ENCODE measurements around the gene COL19A1.
A peak's percentile ranks its signal among the peaks of the same experiment; 100 is the strongest.

COL19A1 gene

DNA sequence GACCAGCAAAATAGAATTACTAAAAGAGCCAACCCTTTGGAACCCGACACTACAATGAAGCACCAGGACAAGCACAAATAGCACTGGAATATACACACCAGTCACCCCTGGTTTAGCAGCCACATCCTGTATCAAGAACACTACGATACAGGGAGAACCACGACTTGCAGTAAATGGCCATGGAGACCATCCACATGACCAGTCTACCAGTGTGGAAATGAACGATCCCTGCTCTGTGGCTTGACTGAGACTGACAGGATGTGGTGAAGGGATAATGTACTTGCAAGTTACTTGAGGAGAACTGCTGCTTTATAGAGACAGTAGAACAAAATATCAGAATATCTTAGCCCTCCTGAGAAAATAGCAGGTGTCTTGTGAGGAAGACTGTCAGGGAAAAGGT lies 266.9 kb downstream of the COL19A1 start:
- DNase-seq, result no peak

DNA sequence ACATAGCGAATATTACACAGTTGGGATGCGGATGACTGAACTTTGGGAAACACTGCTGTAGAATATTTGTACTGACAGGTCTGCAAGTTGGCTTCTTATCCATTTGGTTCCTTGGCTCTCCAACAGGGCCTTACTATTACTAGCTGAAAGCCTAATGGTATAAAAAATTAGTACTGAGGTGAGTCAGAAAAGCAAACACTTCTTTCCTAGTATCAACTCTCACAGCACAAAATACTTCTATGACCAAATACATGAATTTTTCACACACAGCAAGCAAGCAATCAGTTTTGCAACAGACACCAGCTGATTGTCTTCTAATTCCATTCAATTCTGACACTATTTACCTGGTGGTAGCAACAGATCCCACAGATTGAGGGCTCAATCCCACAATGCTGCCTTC lies 268.2 kb downstream of the COL19A1 start:
- no peak for DNase-seq

DNA sequence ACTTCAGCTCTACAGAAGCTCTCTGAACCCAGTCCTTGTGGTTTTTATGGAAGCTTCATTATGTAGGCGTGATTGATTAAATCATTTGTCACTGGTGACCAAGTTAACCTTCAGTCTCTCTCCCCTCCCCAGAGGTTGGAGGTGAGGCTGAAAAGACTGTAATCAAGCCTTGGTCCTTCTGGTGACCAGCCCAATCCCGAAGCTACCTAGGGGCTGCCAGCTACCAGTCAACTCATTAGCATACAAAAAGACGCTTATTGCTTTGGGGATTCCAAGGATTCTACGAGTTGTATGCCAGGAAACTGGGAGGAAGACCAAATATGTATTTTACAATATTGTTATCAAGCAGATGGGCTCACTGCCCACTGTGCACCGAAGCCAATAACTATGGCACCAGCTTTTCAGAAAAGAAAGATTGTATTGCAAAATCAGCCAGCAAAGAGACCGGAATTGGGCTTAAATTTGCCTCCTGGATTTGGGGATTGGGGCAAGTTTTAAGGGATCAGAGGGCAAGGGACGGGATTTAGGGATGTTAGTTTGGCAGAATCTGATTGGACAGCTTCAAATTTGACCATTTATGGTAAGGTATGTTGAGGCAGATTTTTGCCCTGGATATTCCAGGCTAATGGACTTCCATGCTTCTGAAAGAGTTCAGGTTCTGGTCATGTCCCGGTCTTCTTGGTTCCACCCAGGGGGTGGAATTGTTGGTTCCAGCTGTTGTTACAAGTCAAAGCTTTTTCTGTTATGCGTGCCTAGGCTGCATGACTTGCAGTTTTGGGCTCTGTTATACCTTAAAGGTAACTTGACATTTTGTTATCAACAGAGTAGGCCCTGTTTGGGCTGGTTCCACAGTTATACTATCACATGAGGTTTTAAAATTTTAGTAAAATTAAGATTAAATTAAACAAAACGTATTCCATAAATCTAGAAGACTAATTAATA lies 269.1 kb downstream of the COL19A1 start:
- no peak for DNase-seq

DNA sequence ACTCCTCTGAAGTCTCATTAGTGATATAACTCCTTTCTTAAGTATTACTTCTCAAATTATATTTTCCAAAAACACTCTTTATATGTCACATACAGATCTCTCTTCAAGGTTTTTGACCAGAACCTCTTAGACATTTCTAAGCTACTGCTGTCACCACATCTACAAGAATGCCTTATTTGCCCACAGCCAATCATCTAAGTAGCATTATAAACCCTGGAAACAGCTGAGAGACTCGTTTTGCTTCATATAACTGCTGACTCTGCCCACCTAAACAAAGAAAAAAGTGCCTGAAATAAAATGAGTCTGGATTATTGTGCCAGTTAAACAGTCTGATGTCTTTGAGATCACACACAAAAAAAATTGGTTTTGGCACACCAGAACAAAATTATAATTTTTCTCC lies 270.6 kb downstream of the COL19A1 start:
- DNase-seq, result no peak

DNA sequence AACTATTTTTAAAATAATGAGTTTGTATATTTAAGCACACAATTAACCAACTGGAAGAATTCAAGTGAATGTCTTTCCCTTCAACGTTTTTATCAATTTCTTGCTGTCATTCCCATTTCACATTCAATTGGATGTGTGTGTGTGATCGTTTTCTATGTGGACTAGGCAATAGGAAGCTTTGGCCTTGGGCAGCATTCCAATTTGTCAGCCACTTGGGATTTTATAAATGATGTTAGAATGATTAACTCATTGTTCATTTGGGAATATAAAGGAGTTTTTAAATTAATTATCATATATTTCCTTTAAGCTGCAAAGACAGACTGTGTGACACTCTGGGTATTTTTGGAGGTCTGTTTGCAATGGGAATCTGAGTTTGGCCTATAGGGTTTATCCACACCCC lies 274.1 kb downstream of the COL19A1 start:
- no peak for DNase-seq

DNA sequence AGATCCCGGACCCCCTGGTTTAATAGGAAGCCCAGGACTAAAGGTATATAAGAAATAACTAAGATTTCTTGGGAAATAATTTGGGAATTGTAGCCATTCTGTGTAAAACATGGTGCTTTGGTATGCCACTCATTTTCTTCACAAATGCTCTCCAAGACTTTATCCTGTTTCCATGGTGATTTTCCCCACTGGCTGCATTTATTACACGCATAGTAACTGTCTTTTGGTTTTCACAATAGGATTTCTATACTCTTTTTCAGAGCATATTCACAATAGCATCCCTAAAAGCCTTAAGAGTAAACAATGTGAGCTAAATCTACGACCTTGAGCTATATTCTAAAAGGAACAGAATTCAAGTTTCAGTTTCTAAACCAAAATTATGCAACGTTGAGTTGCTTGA lies 275.7 kb downstream of the COL19A1 start:
- no peak for DNase-seq

DNA sequence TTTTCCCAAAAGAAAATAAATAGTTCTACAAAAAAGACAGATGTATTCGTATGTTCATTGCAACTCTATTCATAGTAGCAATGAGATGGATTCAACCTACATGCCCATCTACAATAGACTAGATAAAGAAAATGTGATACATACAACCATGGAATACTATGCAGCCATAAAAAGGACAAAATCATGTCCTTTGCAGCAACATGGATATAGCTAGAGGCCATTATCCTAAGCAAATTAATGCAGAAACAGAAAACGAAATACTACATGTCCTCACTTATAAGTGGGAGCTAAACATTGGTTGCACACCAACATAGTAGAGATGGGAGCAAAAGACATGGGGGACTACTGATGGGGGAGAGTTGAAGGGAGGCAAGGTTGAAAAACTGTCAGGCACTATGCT lies 278.8 kb downstream of the COL19A1 start:
- no peak for DNase-seq

DNA sequence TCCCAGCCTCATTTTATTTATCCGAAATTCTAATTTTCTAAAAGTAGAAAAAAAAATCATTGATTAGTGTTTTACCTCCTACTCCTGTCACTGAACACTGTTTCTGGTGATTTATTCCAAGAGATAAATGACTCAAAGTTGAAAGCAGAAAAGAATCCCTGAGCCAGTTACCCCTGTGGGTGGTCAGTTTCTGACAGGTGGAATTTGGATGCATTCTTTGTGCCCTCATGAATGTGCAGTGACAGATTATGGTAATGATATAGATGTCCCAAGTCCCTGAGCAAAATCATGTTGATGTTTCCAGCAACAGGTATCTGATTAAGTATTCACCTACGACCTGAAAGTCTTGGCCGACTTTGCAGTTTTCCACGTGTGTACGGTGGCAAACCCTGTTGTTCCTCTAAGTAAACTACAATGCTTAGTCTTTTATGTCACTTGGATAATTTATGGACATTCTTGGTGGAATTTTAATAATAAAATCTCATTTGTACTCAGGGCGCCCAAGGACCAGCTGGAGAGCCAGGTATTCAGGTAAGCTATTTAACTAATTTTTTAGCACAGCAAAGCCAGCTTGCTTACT lies 282.9 kb downstream of the COL19A1 start:
- no peak for DNase-seq

DNA sequence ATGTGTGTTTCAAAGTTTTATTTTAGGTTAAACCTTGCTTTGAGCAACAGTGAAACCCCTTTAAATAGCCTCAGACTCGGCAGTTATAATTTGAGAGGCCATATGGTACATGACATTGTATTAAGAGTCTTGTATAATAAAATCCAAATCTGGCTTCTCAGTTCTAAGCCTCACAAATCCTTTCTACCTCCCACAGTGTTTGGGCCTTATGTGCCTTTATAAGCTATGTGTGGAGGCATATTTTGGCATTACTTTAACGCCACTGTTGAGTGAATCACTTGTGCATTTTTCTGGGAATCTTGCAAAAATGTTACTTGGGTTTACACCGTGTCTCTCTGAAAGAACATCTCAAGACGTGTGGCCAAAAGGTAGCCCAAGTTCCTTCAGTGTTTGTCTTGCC lies 284.2 kb downstream of the COL19A1 start:
- DNase-seq, result no peak

DNA sequence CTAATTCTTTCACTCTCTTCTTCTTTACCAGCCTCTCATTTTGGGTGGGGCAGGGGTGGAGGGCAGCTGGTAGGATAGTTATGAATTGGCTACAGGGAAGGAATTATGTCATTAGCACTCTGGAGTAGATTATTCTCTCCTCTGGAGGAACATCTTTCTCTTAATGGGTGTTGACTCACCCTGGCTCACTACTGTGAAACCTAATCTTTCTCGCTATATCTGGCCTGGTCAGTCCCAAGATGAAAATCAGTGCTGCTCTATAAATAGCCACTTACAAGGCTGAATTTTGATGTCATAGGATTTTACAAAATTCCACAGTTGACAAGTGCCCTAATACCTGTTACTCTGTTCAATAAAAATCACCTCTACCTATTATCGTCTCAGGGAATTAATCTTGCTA lies 285.3 kb downstream of the COL19A1 start:
- DNase-seq, result peak; percentile 22

DNA sequence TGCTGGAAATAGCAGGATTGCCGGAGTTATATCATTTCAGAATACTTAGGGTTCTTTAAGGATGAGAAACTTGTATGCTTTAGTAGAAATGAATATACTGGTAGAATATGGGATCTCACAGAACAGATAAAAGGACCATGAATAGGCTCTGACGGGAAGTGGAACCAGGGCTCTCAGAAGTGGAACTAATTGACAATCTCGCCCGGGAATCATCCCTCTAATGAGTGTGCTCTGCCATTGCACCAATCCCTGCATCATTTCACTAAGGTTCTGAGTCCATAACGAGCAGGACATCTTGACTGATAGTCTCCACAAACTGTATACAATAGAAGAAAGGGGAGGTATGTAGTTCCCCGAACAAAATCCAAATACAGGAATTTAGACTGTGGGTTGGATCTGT lies 286.4 kb downstream of the COL19A1 start:
- no peak for DNase-seq

DNA sequence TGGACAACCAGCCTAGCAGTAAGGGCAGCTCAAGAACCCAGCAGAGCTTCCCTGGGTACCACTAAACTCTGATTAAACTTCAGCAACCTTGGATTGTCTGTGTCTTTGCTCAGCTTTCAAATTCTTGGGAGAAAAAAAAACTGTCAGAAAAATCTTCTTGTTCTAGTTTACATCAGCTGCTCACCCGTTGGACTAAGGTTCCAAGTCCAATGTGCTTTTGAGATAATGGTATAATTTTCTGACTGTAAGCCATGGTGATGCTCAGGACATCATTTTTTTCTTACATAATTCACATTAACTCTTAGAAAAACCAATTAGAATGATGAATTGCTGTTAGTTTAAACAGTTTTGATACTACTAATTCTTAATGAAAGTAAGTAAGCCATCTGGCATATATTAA lies 290.7 kb downstream of the COL19A1 start:
- DNase-seq, result no peak

DNA sequence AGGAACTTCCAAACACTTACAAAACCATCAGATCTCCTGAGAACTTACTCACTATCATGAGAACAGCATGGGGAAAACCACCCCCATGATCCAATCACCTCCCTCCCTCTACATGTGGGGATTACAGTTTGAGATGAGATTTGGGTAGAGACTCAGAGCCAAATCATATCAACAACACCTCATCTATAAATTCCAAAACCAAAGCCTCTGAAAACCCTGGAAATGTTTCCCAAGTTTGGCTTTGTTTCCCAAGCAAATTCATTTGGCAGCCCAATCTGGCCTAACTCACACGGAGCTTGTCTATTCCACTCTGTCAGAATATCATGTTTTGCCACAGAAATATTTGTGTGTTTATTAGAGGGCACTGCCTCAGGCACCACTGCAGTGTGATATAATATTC lies 293.9 kb downstream of the COL19A1 start:
- DNase-seq, result no peak

DNA sequence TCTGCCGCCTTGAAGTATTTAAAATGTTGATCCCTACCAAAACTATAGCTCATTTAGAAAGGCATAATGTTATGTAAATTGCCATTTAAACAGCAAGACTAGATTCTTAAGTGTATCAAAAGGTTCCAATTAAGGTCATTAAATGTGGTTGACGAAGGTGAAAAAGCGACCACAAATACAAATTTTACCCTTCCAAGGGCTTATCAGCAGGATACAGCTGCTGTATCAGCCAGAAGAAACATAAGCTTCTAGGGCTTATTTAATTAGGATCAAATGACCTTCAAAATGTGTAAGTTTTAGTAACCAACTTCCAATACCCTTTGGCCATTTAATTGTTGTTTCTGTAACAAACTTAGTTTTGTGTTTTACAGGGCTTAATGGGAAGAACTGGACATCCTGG lies 296.6 kb downstream of the COL19A1 start:
- DNase-seq, result peak; percentile 84

DNA sequence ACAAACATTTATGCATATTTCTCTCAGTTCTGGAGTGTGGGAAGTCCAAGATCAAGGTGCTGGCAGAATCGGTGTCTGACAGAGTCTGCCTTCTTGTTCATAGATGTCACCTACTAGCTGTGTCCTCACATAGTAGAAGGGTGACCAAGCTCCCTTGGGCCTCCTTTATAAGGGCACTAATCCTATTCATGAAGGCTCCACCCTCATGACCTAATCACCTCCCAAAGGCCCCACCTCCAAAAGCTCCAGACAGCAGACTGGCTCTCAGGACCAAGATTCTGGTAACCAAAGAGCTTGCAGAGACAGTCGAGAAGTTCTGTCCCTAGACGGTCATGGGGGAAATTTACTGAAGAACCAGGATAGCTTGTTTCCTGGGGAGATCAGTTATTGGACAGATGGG lies 297.4 kb downstream of the COL19A1 start:
- DNase-seq, result no peak

DNA sequence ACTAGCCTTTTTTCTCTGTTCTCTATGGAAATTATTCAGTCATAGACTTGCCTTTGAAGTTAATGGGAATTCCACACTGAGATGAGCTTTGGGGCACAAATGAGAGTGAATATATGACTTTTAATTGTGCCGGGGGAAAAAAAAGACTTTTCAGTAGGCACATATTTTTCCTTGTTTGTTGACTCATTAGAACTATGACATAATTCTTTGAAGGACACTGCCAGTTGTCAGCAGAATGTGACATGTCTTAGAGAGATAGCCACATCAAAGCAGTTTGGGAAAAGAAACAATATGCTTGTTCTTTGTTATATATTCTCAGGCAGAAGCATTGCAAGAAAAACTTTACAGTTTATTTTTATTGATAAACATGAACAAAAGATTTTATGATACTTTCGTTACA lies 298.2 kb downstream of the COL19A1 start:
- DNase-seq, result peak; percentile 67

DNA sequence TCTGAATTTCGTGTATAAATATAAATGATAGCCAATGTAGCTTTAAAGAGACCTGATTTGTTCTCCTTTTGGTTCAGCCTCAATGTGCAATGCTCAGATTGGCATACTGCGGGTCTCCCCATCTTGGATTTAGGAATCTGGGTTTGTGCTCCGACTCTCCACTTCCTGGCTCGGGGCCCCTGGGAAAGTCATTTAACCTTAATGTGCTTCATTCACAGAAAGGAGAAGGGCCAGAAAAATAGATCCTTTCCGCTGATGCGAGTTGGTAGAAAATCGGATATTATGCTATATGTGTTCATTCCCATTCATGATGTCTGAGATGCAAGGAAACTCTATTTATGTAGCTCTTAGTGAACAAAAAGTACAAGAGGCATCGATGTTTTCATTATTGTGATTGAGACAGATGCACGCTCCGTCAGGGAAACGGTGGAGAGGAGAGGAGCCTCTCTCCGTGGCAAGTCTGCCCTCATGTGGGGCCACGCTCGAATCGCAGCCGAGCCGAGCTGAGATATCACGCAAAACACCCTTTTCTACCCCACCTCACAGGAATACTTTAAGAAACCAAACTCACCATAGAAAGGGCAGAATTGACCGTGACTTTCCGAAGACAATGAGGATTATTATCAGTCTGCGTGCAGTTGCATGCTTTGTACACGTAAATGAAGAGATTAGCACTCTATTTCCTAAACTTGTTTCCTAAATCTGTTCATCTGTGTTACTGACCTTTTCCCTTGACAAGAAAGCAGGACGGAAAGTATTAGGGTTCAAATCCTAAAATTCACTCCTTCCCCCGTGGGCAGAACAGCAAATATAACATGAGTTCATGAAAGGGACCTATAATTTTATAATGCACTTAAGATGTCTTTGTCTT lies 300.0 kb downstream of the COL19A1 start:
- peak; percentile 83 for DNase-seq

DNA sequence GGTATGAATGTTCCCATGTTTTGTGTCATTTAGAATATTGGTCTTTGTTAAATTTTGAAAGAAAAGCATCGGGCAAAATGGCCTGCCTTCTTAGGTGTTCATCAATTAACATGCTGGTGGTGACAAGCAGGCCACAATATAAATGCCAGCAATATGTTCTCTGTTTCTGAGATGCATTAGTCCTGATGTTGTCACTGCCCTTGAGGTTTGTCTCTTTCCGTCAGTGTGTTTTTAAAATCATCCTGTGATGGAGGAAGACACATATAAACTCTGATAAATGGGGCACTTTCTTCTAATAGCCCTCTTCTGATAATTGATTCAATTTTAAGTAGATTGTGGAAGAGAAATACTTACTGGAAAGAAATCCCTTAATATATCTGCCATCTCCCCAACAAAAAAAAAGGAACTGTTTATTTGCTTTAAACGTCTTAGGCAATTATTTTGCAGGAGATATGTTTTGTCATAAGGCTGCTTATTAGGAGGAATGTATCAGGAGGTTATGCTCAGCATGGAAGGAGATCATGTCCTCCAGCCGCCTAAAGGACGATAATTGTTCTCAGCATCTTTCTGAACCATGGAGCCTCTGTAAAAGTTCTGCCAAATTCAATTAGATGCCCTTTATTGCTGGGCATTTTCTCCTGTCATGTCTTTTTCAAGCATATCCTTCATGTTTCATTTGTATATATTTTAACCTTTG lies 302.5 kb downstream of the COL19A1 start:
- no peak for DNase-seq

DNA sequence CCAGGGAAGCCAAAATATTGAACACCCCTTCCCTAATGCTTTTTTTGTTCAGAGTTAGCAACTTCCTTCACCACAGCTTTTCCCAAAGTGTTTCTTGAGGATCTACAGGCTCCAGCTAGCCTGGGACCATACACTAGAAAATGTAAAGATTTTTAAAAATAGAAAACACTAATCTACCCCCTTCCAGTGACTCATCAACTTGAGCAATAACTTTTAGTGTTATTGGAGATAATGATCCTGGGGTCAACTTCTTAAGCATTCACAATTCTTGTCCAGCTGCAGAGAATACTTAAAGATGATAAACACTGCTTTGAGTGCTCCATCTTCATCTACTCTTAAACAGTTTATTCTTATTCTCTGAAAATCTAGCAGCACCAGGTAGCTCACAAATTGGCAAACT lies 304.9 kb downstream of the COL19A1 start:
- peak; percentile 43 for DNase-seq

DNA sequence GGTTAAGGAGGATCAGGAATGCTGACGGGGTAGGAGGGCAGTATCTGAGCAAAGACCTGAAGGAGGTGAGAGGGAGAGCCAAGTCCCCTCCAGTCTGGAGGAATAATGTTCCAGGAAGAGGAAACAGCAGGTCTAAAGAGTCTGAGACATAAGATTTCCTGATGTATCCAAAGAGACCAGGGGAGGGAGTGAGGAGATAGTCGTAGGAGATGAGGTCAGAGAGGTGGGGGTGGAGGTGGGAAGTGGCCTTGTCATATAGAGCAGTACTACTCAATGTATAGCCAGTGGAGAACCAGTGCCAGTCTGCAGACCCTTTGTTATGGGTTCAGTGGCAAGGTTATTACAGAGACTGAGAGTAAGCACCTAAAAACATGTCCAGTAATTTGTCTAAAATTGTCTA lies 305.9 kb downstream of the COL19A1 start:
- no peak for DNase-seq

DNA sequence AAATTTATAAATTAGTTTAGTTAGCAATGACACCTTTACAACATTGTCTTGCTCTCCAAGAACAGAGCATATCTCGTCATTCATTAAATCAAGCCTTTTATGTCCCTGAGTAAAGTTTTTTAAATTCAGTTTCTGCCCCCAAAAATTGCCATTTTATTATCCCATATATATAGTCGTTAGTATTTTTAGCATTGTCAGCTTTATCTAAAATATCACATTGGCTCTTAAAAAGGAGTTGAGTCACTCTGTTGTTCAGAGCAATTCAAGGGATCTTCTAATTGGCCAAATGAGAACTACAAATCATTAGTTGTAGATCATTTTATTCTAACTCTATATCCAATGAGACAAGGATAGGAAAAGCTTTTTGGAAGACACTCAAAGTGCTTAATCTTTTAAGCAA lies 309.4 kb downstream of the COL19A1 start:
- no peak for DNase-seq

DNA sequence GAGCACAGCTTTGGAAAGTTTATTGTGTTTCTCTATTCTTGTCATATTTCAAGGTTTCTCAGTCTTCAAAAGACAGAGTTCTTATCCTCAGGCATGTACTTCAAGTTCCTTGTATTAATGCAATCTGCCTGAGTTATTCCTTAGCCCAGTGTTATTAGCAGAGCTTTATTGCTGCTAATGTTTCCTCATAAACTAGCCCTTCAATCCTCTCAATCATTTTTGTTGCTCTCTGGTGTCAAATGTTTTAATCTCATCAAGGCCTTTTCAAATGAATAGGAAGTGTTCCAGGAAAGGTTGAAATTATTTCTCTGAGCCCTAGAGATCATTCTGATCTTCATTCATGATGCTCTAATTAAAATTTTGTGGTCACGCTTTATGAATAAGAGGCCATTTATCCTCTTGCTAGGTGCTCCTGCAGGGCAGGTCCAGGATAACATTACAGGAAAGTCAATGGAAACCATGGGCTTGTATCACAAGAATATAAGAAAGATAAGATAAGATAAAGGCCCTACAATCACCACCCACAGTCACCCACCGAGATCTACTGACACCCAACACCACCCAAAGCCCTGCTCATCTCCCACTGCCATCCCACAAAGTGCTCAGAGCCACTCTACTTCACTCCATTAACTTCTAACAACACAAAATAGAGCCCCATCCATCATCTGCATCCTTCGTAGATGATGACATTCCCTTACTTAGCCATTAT lies 310.6 kb downstream of the COL19A1 start:
- no peak for DNase-seq

All from OCI-M1 (cell line).